LNCaP clone FGC (cell line): ENCODE data around the gene CNTN5.

Source experiments
- DNase-seq: peaks from one replicate; pipeline ENCODE4 v3.0.0-alpha.2; 2011; ENCODE audit warnings: low read depth
- H3K4me3 ChIP-seq: 2 replicates; pipeline ENCODE4 v1.5.1; 2011; ENCODE audit warnings: mild to moderate bottlenecking, low read depth, low read length, control low read depth
- CTCF ChIP-seq: IDR thresholded peaks from 2 replicates; pipeline ENCODE4 v1.5.1; 2012; ENCODE audit warnings: mild to moderate bottlenecking; ENCODE audit not compliant: control insufficient read depth, insufficient read depth; ENCODE audit errors: extremely low read depth

The CNTN5 gene

DNA sequence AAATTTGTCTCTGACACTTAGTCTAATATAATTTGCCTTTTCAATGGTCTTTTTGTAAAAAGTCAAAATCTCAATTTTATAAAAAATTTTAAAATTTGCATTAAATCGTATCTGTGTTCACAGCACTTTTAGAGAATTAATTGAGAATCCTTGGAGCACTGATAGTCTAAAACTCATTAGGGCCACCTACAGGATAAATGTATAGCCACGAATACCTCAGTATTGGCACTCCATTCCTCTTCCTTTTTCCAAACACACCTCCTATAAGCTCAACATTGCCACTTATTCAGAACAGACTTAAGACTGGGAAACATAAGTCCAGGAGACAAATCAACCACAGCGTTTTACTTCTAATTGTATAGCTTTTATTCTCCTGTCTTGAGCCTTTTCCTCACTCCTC, 890.4 kb downstream of the CNTN5 start:
- no peak for DNase-seq
- no peak for TF ChIP-seq CTCF
- H3K4me3 ChIP-seq = no peak overlapping the region

GRCh38 chr11:99916078-99916477, 895.3 kb downstream of the CNTN5 start:
- no peak overlapping the region for H3K4me3 ChIP-seq
- TF ChIP-seq CTCF = no peak
- DNase-seq = no peak

DNA sequence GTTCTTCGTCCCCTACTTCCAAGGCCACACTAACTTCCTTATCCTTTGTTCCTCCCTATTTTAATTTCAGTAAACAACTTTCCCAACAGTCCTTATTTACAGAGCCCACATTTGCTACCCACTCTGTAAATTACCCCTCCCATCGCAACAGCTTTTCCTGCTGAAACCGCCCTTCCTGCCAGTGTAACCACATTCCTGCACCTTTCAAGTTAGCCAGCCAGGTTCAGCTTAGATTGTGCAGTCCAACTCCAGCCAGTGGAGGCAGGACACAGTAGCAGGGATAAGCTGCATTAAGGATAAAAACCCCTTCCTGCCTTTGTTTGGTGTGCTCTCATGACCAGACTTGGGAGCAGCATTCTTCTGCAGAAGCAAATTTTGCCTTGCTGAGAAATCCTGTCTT, 898.0 kb downstream of the CNTN5 start:
- no peak for TF ChIP-seq CTCF
- DNase-seq = no peak
- H3K4me3 ChIP-seq = no peak overlapping the region

DNA sequence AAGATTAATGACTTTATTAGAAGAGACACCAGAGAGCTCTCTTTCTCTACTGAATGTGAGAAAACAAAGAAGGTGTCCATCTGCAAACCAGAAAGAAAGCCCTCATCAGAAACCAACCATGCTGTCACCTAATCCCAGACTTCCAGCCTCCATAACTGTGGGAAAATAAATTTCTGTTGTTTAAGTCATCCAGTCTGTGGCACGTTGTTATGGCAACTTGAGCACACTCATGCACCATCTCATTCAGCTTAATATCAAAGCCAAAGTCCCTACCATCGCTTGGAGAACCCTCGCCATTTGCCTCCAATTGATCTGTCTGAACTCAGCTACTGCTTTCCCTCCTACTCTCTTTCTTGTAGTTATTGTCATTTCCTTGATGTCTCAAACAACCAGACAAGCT, 900.2 kb downstream of the CNTN5 start:
- H3K4me3 ChIP-seq = no peak overlapping the region
- TF ChIP-seq CTCF = no peak
- DNase-seq = no peak

GRCh38 chr11:99925968-99926367, 905.2 kb downstream of the CNTN5 start:
- no peak for DNase-seq
- TF ChIP-seq CTCF = no peak
- H3K4me3 ChIP-seq = no peak overlapping the region

DNA sequence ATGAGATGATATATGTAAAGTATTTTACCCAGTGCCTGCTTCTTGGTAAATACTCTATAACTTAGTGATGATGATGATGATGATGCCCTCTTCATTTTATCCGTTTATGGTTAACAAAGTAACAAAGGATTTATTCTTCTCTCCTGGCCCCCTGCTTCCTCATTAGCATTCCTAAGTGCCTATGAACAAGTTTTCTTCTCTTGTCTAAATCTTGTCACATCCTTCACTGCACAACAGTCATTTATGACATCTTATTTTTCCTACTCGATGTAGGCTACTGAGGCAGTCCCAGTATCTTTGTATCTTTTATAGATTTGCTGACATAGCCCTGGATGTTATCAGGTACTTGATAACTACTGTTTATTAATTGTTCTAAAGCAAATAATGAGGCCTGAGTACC, 911.9 kb downstream of the CNTN5 start:
- H3K4me3 ChIP-seq = no peak overlapping the region
- DNase-seq = no peak
- TF ChIP-seq CTCF = no peak

- no peak for TF ChIP-seq CTCF
- DNase-seq = no peak
- no peak overlapping the region for H3K4me3 ChIP-seq
These were observed 913.3 kb downstream of the CNTN5 start for GRCh38 chr11:99934008-99934407.
